H1 (cell line): ENCODE measurements around the gene ARMH4. TPM values are rescaled to one million over a fixed set of nuclear protein-coding genes. Genes with fewer than 3 reads are reported as not detected.

Experiments
- CHD2 ChIP-seq: IDR thresholded peaks from 2 replicates; pipeline ENCODE4 v1.6.1; 2012; ENCODE audit warnings: low read length, improper control_type of control experiment
- EZH2 ChIP-seq: fragments of 200-600 bp; sonication (generic); IDR thresholded peaks from 2 replicates; pipeline ENCODE4 v1.7.1; 2012; ENCODE audit warnings: low read depth, mild to moderate bottlenecking, moderate library complexity, low read length, inconsistent platforms; ENCODE audit not compliant: severe bottlenecking
- polyA plus RNA-seq, 7 experiments: library from polyadenylated mRNA; depleted of rRNA in 3 of 7; stranded (reverse) in 5 of 7; unstranded in 2 of 7; fragments of >200 nt in 5 of 7; fragments of 200-250 nt in 2 of 7; gene quantifications; 1 replicate in 5 of 7; 2 replicates in 1 of 7; 4 replicates in 1 of 7; pipeline versions ENCODE4 v1.2.1 to v1.2.3, GENCODE V29; 2011 to 2013; ENCODE audit warnings: missing spikeins in 2 of 7, mixed read lengths in 2 of 7
- total RNA-seq: library from RNA; stranded (reverse); fragmentation: NEBNext Ultra II Directional; extraction: Animal tissue kit (Norgen Biotek cat#: 25700); gene quantifications from 2 replicates; pipeline ENCODE4 v1.2.1, GENCODE V29; 2021
- TF ChIP-seq, protein P1 (sequence below): IDR thresholded peaks from 2 replicates; pipeline ENCODE4 v1.6.1; 2012; ENCODE audit warnings: inconsistent platforms

ARMH4 gene
- total and polyA plus RNA-seq, 2 of the 8 experiments (the other 6 are each of a cell fraction or from before 2014, with no cell fraction given), result 7.1 to 25.4 TPM

DNA sequence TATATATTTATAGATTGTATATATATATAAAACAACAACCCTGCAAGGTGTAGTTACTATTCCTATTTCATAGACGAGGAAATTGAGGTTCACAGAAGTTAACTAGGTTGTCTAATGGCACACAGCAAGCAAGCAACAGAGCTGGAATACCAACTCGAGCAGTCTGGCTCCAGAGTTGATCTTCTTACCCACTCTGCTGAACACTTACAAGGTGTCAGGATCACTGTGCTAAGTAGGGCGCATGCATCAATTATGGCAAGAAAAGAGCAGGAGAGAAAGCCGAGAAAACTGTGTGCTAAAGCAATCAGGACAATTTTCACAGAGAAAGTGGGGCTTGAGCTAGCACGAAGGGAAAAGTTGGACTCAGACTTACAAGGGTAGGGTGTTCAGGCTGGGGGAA, 15.9 kb upstream of the ARMH4 start (continued):
- TF ChIP-seq, protein P1, sequence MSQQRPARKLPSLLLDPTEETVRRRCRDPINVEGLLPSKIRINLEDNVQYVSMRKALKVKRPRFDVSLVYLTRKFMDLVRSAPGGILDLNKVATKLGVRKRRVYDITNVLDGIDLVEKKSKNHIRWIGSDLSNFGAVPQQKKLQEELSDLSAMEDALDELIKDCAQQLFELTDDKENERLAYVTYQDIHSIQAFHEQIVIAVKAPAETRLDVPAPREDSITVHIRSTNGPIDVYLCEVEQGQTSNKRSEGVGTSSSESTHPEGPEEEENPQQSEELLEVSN, result no peak
- no peak for TF ChIP-seq CHD2
- TF ChIP-seq EZH2, result no peak
